C4-2B (cell line): Measurements from ENCODE around the gene KRT12.

Experiments
- H3K27ac ChIP-seq: fragments of 450-650 bp; 2 replicates; pipeline ENCODE4 v1.5.1; 2017
- CTCF ChIP-seq: fragments of 450-650 bp; conservative IDR thresholded peaks from 2 replicates; pipeline ENCODE4 v1.5.1; 2017; ENCODE audit warnings: mild to moderate bottlenecking
- ZFX ChIP-seq: fragments of 450-650 bp; IDR thresholded peaks from 2 replicates; pipeline ENCODE4 v1.6.1; 2017

KRT12 gene

DNA sequence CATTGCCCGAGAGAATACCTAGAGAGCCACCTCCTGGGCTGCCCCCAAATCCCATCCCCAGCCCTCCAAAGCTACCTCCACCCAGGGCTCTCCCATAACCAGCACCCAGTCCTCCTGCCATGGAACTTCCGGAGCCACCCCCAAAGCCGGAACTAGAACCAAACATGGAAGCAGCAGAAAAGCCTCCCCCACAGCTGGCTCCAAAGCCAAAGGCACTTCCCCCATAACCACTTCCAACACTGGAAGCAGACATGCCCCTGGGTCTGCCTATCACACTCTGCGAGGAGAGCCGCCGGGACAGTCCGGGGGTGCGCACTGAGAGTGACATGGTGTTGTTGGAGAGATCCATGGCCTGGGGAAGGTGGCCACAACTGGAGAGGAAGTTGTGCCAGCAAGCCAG lies at the start of gene KRT12:
Gene KRT12 (minus strand): TSS at position 386 of the 400 bp plus-strand sequence. CDS start 37 bp downstream, at position 349.
- H3K27ac ChIP-seq, result no peak within 1 kb of the TSS
- no peak for TF ChIP-seq ZFX
- TF ChIP-seq CTCF, result no peak

DNA sequence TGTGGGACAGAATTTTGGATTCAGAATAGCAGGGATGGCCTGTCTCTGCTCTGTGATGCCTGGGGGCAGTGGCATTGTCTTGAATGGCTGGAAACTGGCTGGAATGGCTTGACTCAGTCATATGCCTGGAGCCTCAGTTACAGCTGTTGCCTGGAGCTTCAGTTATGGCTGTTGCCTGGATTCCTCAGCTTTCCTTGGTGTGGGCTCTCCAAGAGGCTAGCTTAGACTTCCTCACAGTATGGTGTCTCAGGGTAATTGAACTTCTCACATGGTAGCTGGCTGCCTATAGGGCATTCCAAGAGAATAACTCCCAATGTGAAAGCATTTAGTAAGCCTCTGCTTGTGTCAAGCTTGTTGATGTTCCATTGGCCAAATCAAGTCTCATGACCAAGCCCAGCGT lies 49.3 kb upstream of the KRT12 start:
- no peak overlapping the region for H3K27ac ChIP-seq
- TF ChIP-seq ZFX (no peak), CTCF (no peak)

GRCh38 chr17:40915721-40916256 lies 48.8 kb upstream of the KRT12 start:
- no peak for TF ChIP-seq CTCF
- TF ChIP-seq ZFX, result no peak
- H3K27ac ChIP-seq, result no peak overlapping the region

GRCh38 chr17:40915199-40915661 lies 48.2 kb upstream of the KRT12 start:
- TF ChIP-seq CTCF (no peak), ZFX (no peak)
- no peak overlapping the region for H3K27ac ChIP-seq

GRCh38 chr17:40914075-40914855 lies 47.2 kb upstream of the KRT12 start:
- TF ChIP-seq ZFX (no peak), CTCF (no peak)
- no peak overlapping the region for H3K27ac ChIP-seq

- H3K27ac ChIP-seq, result no peak overlapping the region
- TF ChIP-seq ZFX (no peak), CTCF (no peak)
Observed at GRCh38 chr17:40912486-40913210, 45.6 kb upstream of the KRT12 start.

DNA sequence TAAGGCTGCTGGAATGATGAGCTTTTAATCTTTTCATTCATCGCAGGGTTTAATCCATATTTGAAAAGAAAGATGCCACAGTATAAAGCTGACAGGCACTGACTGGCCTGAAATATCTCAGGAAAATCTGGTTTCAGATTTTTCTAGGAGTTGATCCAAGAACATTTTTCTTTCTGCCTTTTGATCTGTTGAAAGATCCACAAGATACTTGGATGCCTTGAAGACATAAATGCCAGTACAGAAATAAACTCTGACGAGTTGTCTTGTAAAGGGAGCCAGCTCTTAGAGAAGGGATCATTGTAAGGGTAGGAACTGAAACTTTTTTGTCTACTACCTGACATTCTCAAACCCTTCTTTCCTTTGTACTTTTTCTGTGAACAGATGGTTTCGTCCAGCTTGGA lies 43.4 kb upstream of the KRT12 start:
- H3K27ac ChIP-seq, result no peak overlapping the region
- TF ChIP-seq ZFX (no peak), CTCF (no peak)
